ENCODE results near the gene NCAPD2. TPM values are rescaled to one million over a fixed set of nuclear protein-coding genes. Genes with fewer than 3 reads are reported as not detected.
"Not testable (repeated sequence)": the region's sequence is repeated elsewhere in the genome, so short reads cannot be mapped to it uniquely, and the experiment has no call there.

The NCAPD2 gene
- total RNA-seq, 1 donor from 2014 or later = 99.1 TPM

DNA sequence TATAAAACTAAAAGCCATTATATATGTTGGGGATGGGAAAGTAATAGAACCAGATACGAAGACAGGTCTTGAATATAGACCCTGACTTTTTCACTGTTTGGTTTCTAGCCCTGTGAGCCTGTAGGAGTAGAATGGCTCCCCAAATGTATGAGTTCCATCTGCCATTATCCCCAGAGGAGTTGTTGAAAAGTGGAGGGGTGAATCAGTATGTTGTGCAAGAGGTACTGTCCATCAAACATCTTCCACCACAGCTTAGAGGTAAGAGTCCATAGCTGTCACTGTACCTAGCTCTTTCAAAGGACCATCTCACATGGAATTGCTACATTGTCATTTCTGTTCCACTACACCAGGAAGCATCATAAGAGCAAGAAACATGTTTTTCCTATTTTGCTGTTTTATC lies 1.1 kb downstream of the NCAPD2 start:
- H3K4me1 Mint-ChIP-seq (ENCODE audit: low read depth) = peaks cover 22% of the 10 kb centered on the region
- peak overlapping the region; percentile 88 for H3K4me3 Mint-ChIP-seq (ENCODE audit: low read depth)
- no peaks in the 10 kb centered on the region for H3K27me3 Mint-ChIP-seq
- no peak for DNase-seq (ENCODE audit: low spot score, unreplicated experiment)
- H3K9me3 Mint-ChIP-seq (ENCODE audit: low read depth) = no peaks in the 10 kb centered on the region
- peaks cover 6% of the 10 kb centered on the region for H3K36me3 Mint-ChIP-seq (ENCODE audit: insufficient read depth)
- peak overlapping the region; percentile 95 for H3K27ac Mint-ChIP-seq
- TF ChIP-seq, protein P1, sequence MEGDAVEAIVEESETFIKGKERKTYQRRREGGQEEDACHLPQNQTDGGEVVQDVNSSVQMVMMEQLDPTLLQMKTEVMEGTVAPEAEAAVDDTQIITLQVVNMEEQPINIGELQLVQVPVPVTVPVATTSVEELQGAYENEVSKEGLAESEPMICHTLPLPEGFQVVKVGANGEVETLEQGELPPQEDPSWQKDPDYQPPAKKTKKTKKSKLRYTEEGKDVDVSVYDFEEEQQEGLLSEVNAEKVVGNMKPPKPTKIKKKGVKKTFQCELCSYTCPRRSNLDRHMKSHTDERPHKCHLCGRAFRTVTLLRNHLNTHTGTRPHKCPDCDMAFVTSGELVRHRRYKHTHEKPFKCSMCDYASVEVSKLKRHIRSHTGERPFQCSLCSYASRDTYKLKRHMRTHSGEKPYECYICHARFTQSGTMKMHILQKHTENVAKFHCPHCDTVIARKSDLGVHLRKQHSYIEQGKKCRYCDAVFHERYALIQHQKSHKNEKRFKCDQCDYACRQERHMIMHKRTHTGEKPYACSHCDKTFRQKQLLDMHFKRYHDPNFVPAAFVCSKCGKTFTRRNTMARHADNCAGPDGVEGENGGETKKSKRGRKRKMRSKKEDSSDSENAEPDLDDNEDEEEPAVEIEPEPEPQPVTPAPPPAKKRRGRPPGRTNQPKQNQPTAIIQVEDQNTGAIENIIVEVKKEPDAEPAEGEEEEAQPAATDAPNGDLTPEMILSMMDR (IDR thresholded peaks at IDR 0.05; ENCODE audit: unreplicated experiment) = no peak

DNA sequence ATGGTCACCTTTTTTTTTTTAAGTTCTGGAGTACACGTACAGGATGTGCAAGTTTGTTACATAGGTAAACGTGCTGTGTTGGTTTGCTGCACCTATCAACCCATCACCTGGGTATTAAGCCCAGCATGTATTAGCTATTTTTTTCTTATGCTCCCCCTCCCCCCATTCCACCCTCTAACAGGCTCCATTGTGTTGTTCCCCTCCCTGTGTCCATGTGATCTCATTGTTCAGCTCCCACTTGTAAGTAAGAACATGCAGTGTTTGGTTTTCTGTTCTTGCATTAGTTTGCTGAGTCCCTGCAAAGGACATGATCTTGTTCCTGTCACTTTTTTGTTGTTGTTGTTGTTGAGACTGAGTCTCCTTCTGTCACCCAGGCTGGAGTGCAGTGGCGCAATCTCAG lies 3.4 kb downstream of the NCAPD2 start:
- H3K27ac Mint-ChIP-seq = peak overlapping the region; percentile 42
- H3K4me3 Mint-ChIP-seq (ENCODE audit: low read depth); H3K27me3 Mint-ChIP-seq; DNase-seq (ENCODE audit: low spot score, unreplicated experiment); H3K9me3 Mint-ChIP-seq (ENCODE audit: low read depth); H3K36me3 Mint-ChIP-seq (ENCODE audit: insufficient read depth): not testable (repeated sequence)
- peaks cover 19% of the 10 kb centered on the region for H3K4me1 Mint-ChIP-seq (ENCODE audit: low read depth)

DNA sequence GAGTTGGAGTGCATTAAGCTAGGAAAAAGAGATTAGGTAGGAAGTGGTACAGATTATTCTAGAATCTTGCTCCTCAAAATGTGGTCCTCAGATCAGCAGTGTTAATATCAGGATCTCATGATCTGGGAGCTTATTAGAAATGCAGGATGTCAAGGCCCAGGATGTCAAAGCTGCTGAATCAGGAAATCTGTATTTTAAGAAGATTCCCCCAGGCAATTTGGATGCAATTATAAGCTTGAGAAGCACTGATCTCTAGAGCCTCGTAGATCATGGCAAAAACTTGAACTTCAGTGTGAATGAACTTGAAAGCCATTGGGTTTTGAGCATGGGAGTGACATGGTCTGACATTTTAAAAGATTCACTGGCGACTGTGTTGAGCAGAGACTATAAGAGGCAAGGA lies 6.6 kb downstream of the NCAPD2 start:
- Mint-ChIP-seq H3K4me3 (ENCODE audit: low read depth) (no peak overlapping the region), H3K27me3 (no peaks in the 10 kb centered on the region), H3K36me3 (ENCODE audit: insufficient read depth) (peaks cover 9% of the 10 kb centered on the region), H3K4me1 (ENCODE audit: low read depth) (peaks cover 3% of the 10 kb centered on the region), H3K9me3 (ENCODE audit: low read depth) (no peaks in the 10 kb centered on the region), H3K27ac (no peak overlapping the region)
- DNase-seq (ENCODE audit: low spot score, unreplicated experiment) = no peak
- TF ChIP-seq, protein P1 (IDR thresholded peaks at IDR 0.05; ENCODE audit: unreplicated experiment) = no peak

DNA sequence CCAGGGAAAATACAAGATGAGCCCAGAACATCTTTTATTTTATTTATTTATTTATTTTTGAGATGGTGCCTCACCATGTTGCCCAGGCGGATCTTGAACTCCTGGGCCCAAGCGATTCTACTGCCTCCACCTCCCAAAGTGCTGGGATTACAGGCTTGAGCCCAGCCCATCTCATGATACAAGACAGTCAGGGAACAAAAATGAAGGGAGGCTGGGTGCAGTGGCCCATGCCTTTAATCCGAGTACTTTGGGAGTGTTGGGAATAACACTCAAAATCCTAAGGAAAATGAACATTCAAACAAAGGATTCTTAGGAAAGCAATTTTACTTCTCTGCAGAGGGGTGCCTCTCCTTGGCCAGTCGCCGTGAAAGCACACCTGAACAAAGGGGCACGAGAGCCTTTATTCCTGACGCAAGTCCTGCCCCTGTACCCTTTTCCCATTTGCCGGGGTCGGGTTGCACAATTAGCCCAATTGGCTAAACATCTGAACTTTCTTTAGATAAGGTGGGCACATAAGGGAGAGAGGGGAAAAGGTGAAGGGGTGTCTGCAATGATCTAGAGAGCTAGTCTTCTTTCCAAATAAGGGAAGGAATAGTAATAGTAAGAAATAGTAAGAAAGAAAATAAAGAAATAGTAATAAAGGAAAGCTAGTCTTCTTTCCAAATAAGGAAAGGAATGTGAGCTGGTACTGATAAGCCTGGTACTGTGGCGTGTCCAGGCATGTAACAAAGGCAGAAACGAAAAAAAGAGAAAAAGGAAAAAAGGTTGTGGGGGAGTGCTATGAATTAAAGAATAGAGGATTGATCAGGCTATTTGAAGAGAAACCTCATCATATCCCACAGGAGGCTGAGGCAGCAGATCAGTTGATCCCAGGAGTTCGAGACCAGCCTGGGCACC lies 13.4 kb downstream of the NCAPD2 start:
- Mint-ChIP-seq H3K4me3 (ENCODE audit: low read depth) (peak overlapping the region; percentile 35), H3K27ac (peak overlapping the region; percentile 98), H3K9me3 (ENCODE audit: low read depth) (no peaks in the 10 kb centered on the region), H3K36me3 (ENCODE audit: insufficient read depth) (peaks cover 26% of the 10 kb centered on the region), H3K27me3 (no peaks in the 10 kb centered on the region), H3K4me1 (ENCODE audit: low read depth) (peaks cover 8% of the 10 kb centered on the region)
- TF ChIP-seq, protein P1 (IDR thresholded peaks at IDR 0.05; ENCODE audit: unreplicated experiment) = no peak
- DNase-seq (ENCODE audit: low spot score, unreplicated experiment) = no peak

DNA sequence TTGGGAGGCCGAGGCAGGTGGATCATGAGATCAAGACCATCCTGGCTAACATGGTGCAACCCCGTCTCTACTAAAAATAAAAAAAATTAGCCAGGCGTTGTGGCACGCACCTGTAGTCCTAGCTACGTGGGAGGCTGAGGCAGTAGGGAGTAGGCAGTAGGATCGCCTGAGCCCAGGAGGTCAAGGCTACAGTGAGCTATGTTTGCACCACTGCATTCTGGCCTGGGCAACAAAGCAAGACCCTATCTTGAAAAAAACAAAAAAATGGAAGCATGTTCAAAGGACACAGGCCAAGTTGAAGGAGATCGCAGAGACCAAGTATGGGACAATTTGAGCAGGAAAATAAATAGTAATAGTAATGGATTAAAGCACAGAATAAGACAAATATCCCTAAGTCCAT lies 14.2 kb downstream of the NCAPD2 start:
- peaks cover 31% of the 10 kb centered on the region for H3K36me3 Mint-ChIP-seq (ENCODE audit: insufficient read depth)

More for the DNA sequence above, 14.2 kb downstream of the NCAPD2 start:
- DNase-seq (ENCODE audit: low spot score, unreplicated experiment) = no peak
- Mint-ChIP-seq H3K4me3 (ENCODE audit: low read depth) (no peak overlapping the region), H3K9me3 (ENCODE audit: low read depth) (no peaks in the 10 kb centered on the region), H3K27me3 (no peaks in the 10 kb centered on the region), H3K4me1 (ENCODE audit: low read depth) (peaks cover 8% of the 10 kb centered on the region), H3K27ac (peak overlapping the region; percentile 98)
- TF ChIP-seq, protein P1 (IDR thresholded peaks at IDR 0.05; ENCODE audit: unreplicated experiment) = no peak
